Spinal cord (tissue), 10 donors: ENCODE results near the gene MX1. TPM values are rescaled to one million over a fixed set of nuclear protein-coding genes. Genes with fewer than 3 reads are reported as not detected.

Experiments
- DNase-seq, 6 donors: peaks; one replicate each; pipeline versions ENCODE4 v3.0.0 to v3.0.0-alpha.2; 2013 to 2015; ENCODE audit warnings: low spot score in 6 of 6, low read depth in 4 of 6
- H3K27ac ChIP-seq: one replicate; pipeline ENCODE4 v1.5.1; 2013; ENCODE audit warnings: low read depth, low read length, control low read depth
- H3K27me3 ChIP-seq: one replicate; pipeline ENCODE4 v1.6.1; 2013; ENCODE audit warnings: low read length; ENCODE audit not compliant: control insufficient read depth, insufficient read depth
- H3K36me3 ChIP-seq: one replicate; pipeline ENCODE4 v1.6.1; 2013; ENCODE audit warnings: low read length; ENCODE audit not compliant: control insufficient read depth, insufficient read depth
- H3K4me1 ChIP-seq: one replicate; pipeline ENCODE4 v1.6.1; 2013; ENCODE audit warnings: low read length; ENCODE audit not compliant: control insufficient read depth, insufficient read depth
- H3K4me3 ChIP-seq: one replicate; pipeline ENCODE4 v1.5.1; 2013; ENCODE audit warnings: low read depth, low read length, control low read depth
- H3K9me3 ChIP-seq: one replicate; pipeline ENCODE4 v1.6.1; 2013; ENCODE audit warnings: low read length; ENCODE audit not compliant: control insufficient read depth, insufficient read depth
- WGBS: methylation state at CpG from one replicate; pipeline ENCODE4 v1.1.5; 2013; ENCODE audit warnings: missing lambda C conversion rate; ENCODE audit not compliant: insufficient coverage; 5-methylcytosine and 5-hydroxymethylcytosine counted together
- polyA plus RNA-seq, 2 donors: library from polyadenylated mRNA; unstranded; fragments of 120-200 nt; gene quantifications; one replicate each; pipeline ENCODE4 v1.2.1, GENCODE V29; 2013; ENCODE audit not compliant: insufficient read length in 2 of 2
- total RNA-seq, 2 donors: library from RNA; depleted of rRNA in 1 of 2; stranded (reverse); fragments of 120-200 nt in 1 of 2; fragments of >200 nt in 1 of 2; gene quantifications; one replicate each; pipeline versions ENCODE4 v1.2.3 to v1.2.4, GENCODE V29; 2013 to 2014
- donor health status: healthy.

MX1 gene
- total and polyA plus RNA-seq, 4 donors: 16.0 to 37.4 (median 25.6) TPM

GRCh38 chr21:41441546-41441945 is 15.5 kb downstream of the MX1 start:
- H3K4me3 ChIP-seq: no peak overlapping the region
- 91% methylated on average over 13 of the region's 14 CpGs for WGBS
- H3K36me3 ChIP-seq: peaks cover 9% of the 10 kb centered on the region
- no peaks in the 10 kb centered on the region for H3K27me3 ChIP-seq
- DNase-seq: no peak
- H3K9me3 ChIP-seq: no peaks in the 10 kb centered on the region
- no peak overlapping the region for H3K27ac ChIP-seq
- no peaks in the 10 kb centered on the region for H3K4me1 ChIP-seq

- no peak overlapping the region for H3K27ac ChIP-seq
- no peak overlapping the region for H3K4me3 ChIP-seq
- no peak for DNase-seq
- no peaks in the 10 kb centered on the region for H3K27me3 ChIP-seq
- H3K9me3 ChIP-seq: no peaks in the 10 kb centered on the region
- peaks cover 9% of the 10 kb centered on the region for H3K36me3 ChIP-seq
- 90% methylated on average over 2 of the region's 2 CpGs for WGBS
- no peaks in the 10 kb centered on the region for H3K4me1 ChIP-seq
Measured at GRCh38 chr21:41442481-41443186, 16.6 kb downstream of the MX1 start.

GRCh38 chr21:41443562-41443961 is 17.5 kb downstream of the MX1 start:
- 90% methylated on average over 3 of the region's 7 CpGs for WGBS
- H3K27me3 ChIP-seq: no peaks in the 10 kb centered on the region
- no peaks in the 10 kb centered on the region for H3K4me1 ChIP-seq
- no peak overlapping the region for H3K27ac ChIP-seq
- H3K9me3 ChIP-seq: no peaks in the 10 kb centered on the region
- H3K4me3 ChIP-seq: no peak overlapping the region
- H3K36me3 ChIP-seq: peaks cover 9% of the 10 kb centered on the region
- DNase-seq: no peak

- WGBS: 89% methylated on average over 13 of the region's 13 CpGs
- Histone ChIP-seq H3K27ac (no peak overlapping the region), H3K4me1 (no peaks in the 10 kb centered on the region), H3K36me3 (peaks cover 9% of the 10 kb centered on the region), H3K27me3 (no peaks in the 10 kb centered on the region), H3K4me3 (no peak overlapping the region), H3K9me3 (no peaks in the 10 kb centered on the region)
- no peak for DNase-seq
Measured at GRCh38 chr21:41444703-41445464, 18.8 kb downstream of the MX1 start.

GRCh38 chr21:41445465-41445862 is 19.4 kb downstream of the MX1 start:
- Histone ChIP-seq H3K36me3 (peaks cover 9% of the 10 kb centered on the region), H3K4me3 (no peak overlapping the region), H3K9me3 (no peaks in the 10 kb centered on the region), H3K4me1 (no peaks in the 10 kb centered on the region), H3K27me3 (no peaks in the 10 kb centered on the region), H3K27ac (no peak overlapping the region)
- DNase-seq: no peak
- no CpG with 5 or more reads among the region's 7 CpGs for WGBS

- Histone ChIP-seq H3K4me1 (no peaks in the 10 kb centered on the region), H3K27me3 (no peaks in the 10 kb centered on the region), H3K27ac (no peak overlapping the region), H3K36me3 (peaks cover under 1% of the 10 kb centered on the region), H3K9me3 (no peaks in the 10 kb centered on the region), H3K4me3 (no peak overlapping the region)
- DNase-seq: no peak
- WGBS: no CpG with 5 or more reads among the region's 4 CpGs
Measured at GRCh38 chr21:41446586-41446985, 20.5 kb downstream of the MX1 start.

- H3K36me3 ChIP-seq: no peaks in the 10 kb centered on the region
- no peak overlapping the region for H3K27ac ChIP-seq
- H3K4me1 ChIP-seq: no peaks in the 10 kb centered on the region
- DNase-seq: no peak
- H3K27me3 ChIP-seq: no peaks in the 10 kb centered on the region
- WGBS: 88% methylated on average over 2 of the region's 3 CpGs
- no peak overlapping the region for H3K4me3 ChIP-seq
- no peaks in the 10 kb centered on the region for H3K9me3 ChIP-seq
Measured at GRCh38 chr21:41447356-41447755, 21.3 kb downstream of the MX1 start.

GRCh38 chr21:41449613-41450012 is 23.6 kb downstream of the MX1 start:
- H3K4me1 ChIP-seq: no peaks in the 10 kb centered on the region
- no peaks in the 10 kb centered on the region for H3K27me3 ChIP-seq
- H3K36me3 ChIP-seq: no peaks in the 10 kb centered on the region
- no peak overlapping the region for H3K4me3 ChIP-seq
- 82% methylated on average over 3 of the region's 5 CpGs for WGBS
- no peak for DNase-seq
- no peak overlapping the region for H3K27ac ChIP-seq
- H3K9me3 ChIP-seq: no peaks in the 10 kb centered on the region

- no peaks in the 10 kb centered on the region for H3K4me1 ChIP-seq
- 92% methylated on average over 10 of the region's 16 CpGs for WGBS
Measured at GRCh38 chr21:41451753-41452676, 26.0 kb downstream of the MX1 start.

More at GRCh38 chr21:41451753-41452676, 26.0 kb downstream of the MX1 start:
- H3K27ac ChIP-seq: no peak overlapping the region
- H3K4me3 ChIP-seq: no peak overlapping the region
- H3K27me3 ChIP-seq: no peaks in the 10 kb centered on the region
- H3K9me3 ChIP-seq: no peaks in the 10 kb centered on the region
- H3K36me3 ChIP-seq: no peaks in the 10 kb centered on the region
- no peak for DNase-seq
